K562 (cell line): ENCODE results near the gene NT5DC1. TPM values are rescaled to one million over a fixed set of nuclear protein-coding genes. Genes with fewer than 3 reads are reported as not detected.

ENCODE experiments used
- ATAC-seq: fragments of 200-7000 bp; cut with Tn5 transposase; 3 replicates; pipeline ENCODE4 v1.9.1; 2020; ENCODE audit warnings: moderate library complexity
- BruUV-seq: library from RNA; stranded (reverse); fragments of 400-500 nt; replicated peaks from 2 replicates; lab custom pipeline; 2021; lab: Mats Ljungman, UMichigan
- CTCF ChIA-PET: fragments of 300-600 bp; formaldehyde crosslinking; extraction: SDS; loops from one replicate; lab custom pipeline; 2021; ENCODE audit warnings: low intra/inter-chr PET ratio; lab: Yijun Ruan, JAX
- POLR2A ChIA-PET: fragments of 300-600, 350-650 bp; sonication (Branson Sonifier 250); formaldehyde crosslinking; extraction: SDS; loops from one replicate; lab custom pipeline; 2021; ENCODE audit warnings: antibody characterized with exemption, inconsistent platforms; lab: Yijun Ruan, JAX
- DNase-seq, 4 experiments: peaks; one replicate each; pipeline versions ENCODE4 v3.0.0 to v3.0.0-alpha.2; 2011 to 2018; ENCODE audit warnings: low spot score in 3 of 4, mixed read lengths in 3 of 4; ENCODE audit errors: extremely low read depth in 1 of 4
- FAIRE-seq: peaks from 2 replicates; lab custom pipeline; 2011; peaks lifted over from hg19 to GRCh38; lab: Jason Lieb, UNC
- H2AFZ ChIP-seq: 2 replicates; pipeline ENCODE4 v1.6.0; 2011; ENCODE audit warnings: low read depth, low read length, control low read depth, inconsistent platforms
- H3K27ac ChIP-seq: fragments of 200-600 bp; 3 replicates; pipeline ENCODE4 v1.8.0; 2011; ENCODE audit warnings: low read depth, mild to moderate bottlenecking, control low read depth, inconsistent platforms, low read length, moderate library complexity, mixed read lengths; ENCODE audit errors: extremely low read depth
- H3K27me3 ChIP-seq, 2 experiments: fragments of 300-600 bp in 1 of 2; 2 replicates in 1 of 2; 3 replicates in 1 of 2; pipeline versions ENCODE4 v1.6.0 to v1.8.0; 2011; ENCODE audit warnings: inconsistent platforms in 2 of 2, low read length in 2 of 2, mild to moderate bottlenecking in 1 of 2, mixed read lengths in 1 of 2, moderate library complexity in 1 of 2; ENCODE audit not compliant: control insufficient read depth in 2 of 2, insufficient read depth in 2 of 2
- H3K36me3 ChIP-seq: fragments of 300-600 bp; 3 replicates; pipeline ENCODE4 v1.8.0; 2011; ENCODE audit warnings: mild to moderate bottlenecking, low read length, inconsistent platforms; ENCODE audit not compliant: control insufficient read depth, insufficient read depth
- H3K4me1 ChIP-seq, 2 experiments: fragments of 200-600 bp in 1 of 2; replicated peaks in 1 of 2; 2 replicates in 1 of 2; 3 replicates in 1 of 2; pipeline versions ENCODE4 v1.5.1 to v1.8.0; 2011; ENCODE audit warnings: inconsistent platforms in 2 of 2, low read length in 2 of 2, mild to moderate bottlenecking in 1 of 2, mixed read lengths in 1 of 2, moderate library complexity in 1 of 2; ENCODE audit not compliant: control insufficient read depth in 2 of 2, insufficient read depth in 2 of 2
- H3K4me2 ChIP-seq: 2 replicates; pipeline ENCODE4 v1.6.1; 2011; ENCODE audit warnings: low read length, control low read depth, inconsistent platforms, mixed read lengths; ENCODE audit not compliant: insufficient read depth
- H3K4me3 ChIP-seq: fragments of 200-600 bp; sonication (generic), shearing (Covaris generic); 2 replicates; pipeline ENCODE4 v1.5.1; 2016; ENCODE audit warnings: control low read depth, inconsistent platforms
- H3K79me2 ChIP-seq: fragments of 200-600 bp; 3 replicates; pipeline ENCODE4 v1.8.0; 2011; ENCODE audit warnings: low read length, inconsistent platforms; ENCODE audit not compliant: control insufficient read depth, insufficient read depth
- H3K9ac ChIP-seq, 2 experiments: 2 replicates each; pipeline versions ENCODE4 v1.6.0 to v1.6.1; 2011; ENCODE audit warnings: low read depth in 2 of 2, low read length in 2 of 2, control low read depth in 1 of 2, inconsistent platforms in 1 of 2, mild to moderate bottlenecking in 1 of 2, mixed read lengths in 1 of 2; ENCODE audit not compliant: insufficient read depth in 1 of 2
- H3K9me1 ChIP-seq: one replicate; pipeline ENCODE4 v1.6.0; 2011; ENCODE audit warnings: inconsistent platforms, mild to moderate bottlenecking, low read length, moderate library complexity; ENCODE audit not compliant: control insufficient read depth, insufficient read depth
- H3K9me3 ChIP-seq: replicated peaks from 2 replicates; pipeline ENCODE4 v1.5.1; 2011; ENCODE audit warnings: low read depth, low read length, inconsistent platforms; ENCODE audit not compliant: control insufficient read depth, insufficient read depth
- H4K20me1 ChIP-seq: replicated peaks from 2 replicates; pipeline ENCODE4 v1.6.1; 2011; ENCODE audit warnings: low read length, inconsistent platforms, mixed read lengths; ENCODE audit not compliant: control insufficient read depth, insufficient read depth
- ATF2 ChIP-seq: sonication (generic); formaldehyde crosslinking; IDR thresholded peaks from 2 replicates; pipeline ENCODE4 v1.8.1; 2022; ENCODE audit warnings: missing genetic modification reagents
- BHLHE40 ChIP-seq: IDR thresholded peaks from 2 replicates; pipeline ENCODE4 v1.6.1; 2011; ENCODE audit warnings: low read length, improper control_type of control experiment
- BRD9 ChIP-seq: fragments of 450-650 bp; IDR thresholded peaks from 2 replicates; pipeline ENCODE4 v1.6.1; 2018; ENCODE audit warnings: low read depth; ENCODE audit not compliant: partially characterized antibody
- DEAF1 ChIP-seq: fragments of 450-650 bp; formaldehyde crosslinking; IDR thresholded peaks from 2 replicates; pipeline ENCODE4 v1.4.0; 2020; ENCODE audit warnings: mild to moderate bottlenecking, moderate library complexity
- ELF2 ChIP-seq: fragments of 250-450 bp; sonication (Bioruptor Pico); IDR thresholded peaks from 2 replicates; pipeline ENCODE4 v1.5.0; 2021; ENCODE audit warnings: mild to moderate bottlenecking
- ELF4 ChIP-seq: fragments of 450-650 bp; formaldehyde crosslinking; IDR thresholded peaks from 2 replicates; pipeline ENCODE4 v1.4.0; 2022; ENCODE audit warnings: missing genetic modification characterization
- HMG20B ChIP-seq: fragments of 250-450 bp; sonication (Bioruptor Pico); IDR thresholded peaks from 2 replicates; pipeline ENCODE4 v1.5.0; 2021; ENCODE audit warnings: mild to moderate bottlenecking
- KDM2B ChIP-seq: fragments of 250-450 bp; sonication (Bioruptor Pico); IDR thresholded peaks from 2 replicates; pipeline ENCODE4 v1.8.0; 2021; ENCODE audit warnings: mild to moderate bottlenecking, moderate library complexity
- OTX1 ChIP-seq: fragments of 450-650 bp; formaldehyde crosslinking; IDR thresholded peaks from 2 replicates; pipeline ENCODE4 v1.4.0; 2022; ENCODE audit warnings: mild to moderate bottlenecking
- TAF1 ChIP-seq: IDR thresholded peaks from 2 replicates; pipeline ENCODE4 v1.6.1; 2011; ENCODE audit warnings: mild to moderate bottlenecking, low read length, moderate library complexity; ENCODE audit not compliant: insufficient read depth, control insufficient read depth, severe bottlenecking; ENCODE audit errors: extremely low read depth
- THRB ChIP-seq: fragments of 450-650 bp; formaldehyde crosslinking; conservative IDR thresholded peaks from 2 replicates; pipeline ENCODE4 v1.4.0; 2022; ENCODE audit warnings: mild to moderate bottlenecking, missing genetic modification characterization
- ZBTB9 ChIP-seq: fragments of 450-650 bp; formaldehyde crosslinking; IDR thresholded peaks from 2 replicates; pipeline ENCODE4 v1.4.0; 2020; ENCODE audit warnings: mild to moderate bottlenecking, moderate library complexity
- ZEB2 ChIP-seq: fragments of 450-650 bp; IDR thresholded peaks from 2 replicates; pipeline ENCODE4 v1.6.1; 2016
- ZNF239 ChIP-seq: fragments of 250-450 bp; sonication (Bioruptor Pico); IDR thresholded peaks from 2 replicates; pipeline ENCODE4 v1.4.0; 2020; ENCODE audit warnings: mild to moderate bottlenecking
- ZNF655 ChIP-seq: fragments of 250-450 bp; sonication (Bioruptor Pico); IDR thresholded peaks from 2 replicates; pipeline ENCODE4 v1.5.0; 2021
- WGBS: fragments of 100-300 bp; shearing (Covaris generic); methylation state at CpG from one replicate; pipeline ENCODE4 v1.1.6; 2016; ENCODE audit warnings: low coverage, mixed read lengths; ENCODE audit not compliant: insufficient coverage; ENCODE audit errors: missing lambda C conversion rate; 5-methylcytosine and 5-hydroxymethylcytosine counted together
- in situ Hi-C: fragments of 300-500 bp; cut with MboI; formaldehyde crosslinking; loops from 4 replicates; pipeline ENCODE4 v1.15.0; 2018; ENCODE audit warnings: inconsistent platforms, mixed read lengths
- intact Hi-C: fragments of 100-400 bp; cut with micrococcal nuclease; formaldehyde crosslinking; loops from 2 replicates; pipeline ENCODE4 v1.14.2; 2022
- polyA plus RNA-seq, 8 experiments: library from polyadenylated mRNA; depleted of rRNA in 4 of 8; stranded (reverse) in 5 of 8; unstranded in 3 of 8; fragments of >200 nt; fragmentation: Nextera tagmentation in 2 of 8; fragmentation: Illumina TruSeq in 1 of 8; extraction: Ambion mirVana in 2 of 8; extraction: Trizol in 1 of 8; gene quantifications; 2 replicates each; pipeline versions ENCODE4 v1.2.1 to v1.2.3, GENCODE V29; 2011 to 2014; ENCODE audit warnings: inconsistent platforms in 1 of 8, missing spikeins in 1 of 8
- total RNA-seq, 7 experiments: library from RNA; depleted of rRNA in 6 of 7; stranded (reverse); fragments of >200 nt in 6 of 7; fragmentation: Illumina TruSeq in 2 of 7; extraction: Trizol in 2 of 7; gene quantifications; 2 replicates each; pipeline versions ENCODE4 v1.2.1 to v1.2.3, GENCODE V29; 2011 to 2021; ENCODE audit warnings: low replicate concordance in 1 of 7

The NT5DC1 gene
- total and polyA plus RNA-seq, 9 of the 15 experiments (the other 6 are each of a cell fraction or from before 2014, with no cell fraction given), result 4.9 to 28.5 (median 16.3) TPM

GRCh38 chr6:116280933-116281316 is 180.3 kb downstream of the NT5DC1 start (continued):
- TF ChIP-seq THRB (CRISPR knock-in tag) (peak; percentile 87), BRD9 (peak; percentile 28), ZNF239 (CRISPR knock-in tag) (no peak), OTX1 (CRISPR knock-in tag) (peak; percentile 85), ZBTB9 (CRISPR knock-in tag) (0 out of 2 replicates have a peak, but pooled peaks have one; percentile 58), HMG20B (CRISPR knock-in tag) (no peak), ELF4 (CRISPR knock-in tag) (peak; percentile 49; the same call in 1 of the 2 replicates), ZEB2 (0 out of 2 replicates have a peak, but pooled peaks have one; percentile 32), TAF1 (no peak)
- TF ChIP-seq, all 486 proteins: peak for 10

GRCh38 chr6:116282698-116283097 is 182.0 kb downstream of the NT5DC1 start:
- 63% methylated on average over 2 of the region's 2 CpGs for WGBS
- H4K20me1 ChIP-seq, result peaks cover 13% of the 10 kb centered on the region; the same call in 1 of the 2 replicates
- H3K27me3 ChIP-seq, result no peaks in the 10 kb centered on the region
- no peak for DNase-seq
- H3K4me2 ChIP-seq, result no peak overlapping the region
- in situ Hi-C loops (loop anchor here (10.0 kb wide), 1 partner anchor 272 kb away; the partner anchor contains the start of gene CALHM4), intact Hi-C loops (loop anchor here (5.0 kb wide), 2 partner anchors 155 to 365 kb away; no protein-coding TSS in a partner anchor)
- POLR2A ChIA-PET, result no interaction called here
- H3K36me3 ChIP-seq, result peaks cover 10% of the 10 kb centered on the region; the same call in 2 of the 3 replicates
- BruUV-seq, result no TSS peak
- H3K9me3 ChIP-seq, result no peaks in the 10 kb centered on the region
- peaks cover 33% of the 10 kb centered on the region for H3K79me2 ChIP-seq
- CTCF ChIA-PET, result no interaction called here
- no peak for ATAC-seq
- no peak overlapping the region for H3K27ac ChIP-seq
- H3K9me1 ChIP-seq, result no peaks in the 10 kb centered on the region
- no peak for FAIRE-seq
- H3K4me1 ChIP-seq, result peaks cover 5 to 11% of the 10 kb centered on the region in 2 experiments; a peak in 2 of 5 replicates
- no peak overlapping the region for H3K9ac ChIP-seq
- no peak overlapping the region for H3K4me3 ChIP-seq
- peak overlapping the region; percentile 28 for H2AFZ ChIP-seq
- TF ChIP-seq BHLHE40, result 0 out of 2 replicates have a peak, but pooled peaks have one; percentile 29
- no peak for TF ChIP-seq ATF2 (CRISPR knock-in tag)
- no peak for TF ChIP-seq ZNF655 (CRISPR knock-in tag)
- TF ChIP-seq DEAF1 (CRISPR knock-in tag), result no peak
- no peak for TF ChIP-seq ELF2 (CRISPR knock-in tag)
- TF ChIP-seq KDM2B (CRISPR knock-in tag), result no peak
